Gastrocnemius medialis (tissue), 4 donors: ENCODE measurements around the gene LRFN5.

ENCODE experiments used
- CTCF ChIP-seq, 5 experiments: fragments of 450-650 bp in 3 of 5; fragments of 200-600 bp in 2 of 5; sonication (generic) in 2 of 5; IDR thresholded peaks in 4 of 5; conservative IDR thresholded peaks in 1 of 5; 1 replicate in 4 of 5; 2 replicates in 1 of 5; pipeline ENCODE4 v1.5.1; 2016 to 2019; ENCODE audit warnings: antibody characterized with exemption in 5 of 5, mild to moderate bottlenecking in 3 of 5, moderate library complexity in 3 of 5
- POLR2A ChIP-seq, 2 donors: fragments of 450-650 bp; IDR thresholded peaks; one replicate each; pipeline ENCODE4 v1.6.1; 2017; ENCODE audit warnings: antibody characterized with exemption in 2 of 2, mild to moderate bottlenecking in 2 of 2, moderate library complexity in 2 of 2

- no peak for TF ChIP-seq POLR2A (IDR thresholded peaks at IDR 0.05)
- TF ChIP-seq CTCF (IDR thresholded peaks at IDR 0.05 in 4 of 5, conservative IDR thresholded peaks at IDR 0.05 in 1 of 5) = no peak
Observed at GRCh38 chr14:41825622-41826021, 218.9 kb downstream of the LRFN5 start.
